HG03469 (cell line): ENCODE data around the gene ZNF311.
"Not testable (repeated sequence)": the region's sequence is repeated elsewhere in the genome, so short reads cannot be mapped to it uniquely, and the experiment has no call there.

Source experiments
- ATAC-seq: cut with Tn5 transposase; IDR thresholded peaks from one replicate; pipeline ENCODE4 v1.9.1; 2021; ENCODE audit warnings: mild to moderate bottlenecking, moderate library complexity, moderate number of reproducible peaks; ENCODE audit not compliant: unreplicated experiment

ZNF311 gene

DNA sequence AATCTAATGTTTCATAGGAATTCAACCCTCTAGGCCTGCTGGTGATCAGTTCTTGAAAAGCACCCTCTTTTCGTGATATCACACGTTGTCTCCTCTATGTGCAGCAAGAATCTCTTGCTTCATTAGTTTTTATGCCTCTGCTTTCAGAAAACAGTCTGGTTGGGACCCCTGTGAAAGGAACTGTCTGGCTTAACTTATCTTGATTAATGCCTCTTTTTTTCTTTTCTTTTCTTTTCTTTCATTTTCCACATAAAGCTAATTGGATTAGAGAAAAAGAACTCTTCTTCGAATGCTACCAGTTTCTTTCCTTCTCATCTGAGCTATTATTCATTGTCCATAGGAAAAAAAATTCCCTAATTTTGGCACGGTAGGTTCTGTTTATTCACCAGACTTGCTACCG is 21.3 kb downstream of the ZNF311 start:
- no peak for ATAC-seq

GRCh38 chr6:28982476-28983266 is 22.4 kb downstream of the ZNF311 start:
- ATAC-seq, result no peak

DNA sequence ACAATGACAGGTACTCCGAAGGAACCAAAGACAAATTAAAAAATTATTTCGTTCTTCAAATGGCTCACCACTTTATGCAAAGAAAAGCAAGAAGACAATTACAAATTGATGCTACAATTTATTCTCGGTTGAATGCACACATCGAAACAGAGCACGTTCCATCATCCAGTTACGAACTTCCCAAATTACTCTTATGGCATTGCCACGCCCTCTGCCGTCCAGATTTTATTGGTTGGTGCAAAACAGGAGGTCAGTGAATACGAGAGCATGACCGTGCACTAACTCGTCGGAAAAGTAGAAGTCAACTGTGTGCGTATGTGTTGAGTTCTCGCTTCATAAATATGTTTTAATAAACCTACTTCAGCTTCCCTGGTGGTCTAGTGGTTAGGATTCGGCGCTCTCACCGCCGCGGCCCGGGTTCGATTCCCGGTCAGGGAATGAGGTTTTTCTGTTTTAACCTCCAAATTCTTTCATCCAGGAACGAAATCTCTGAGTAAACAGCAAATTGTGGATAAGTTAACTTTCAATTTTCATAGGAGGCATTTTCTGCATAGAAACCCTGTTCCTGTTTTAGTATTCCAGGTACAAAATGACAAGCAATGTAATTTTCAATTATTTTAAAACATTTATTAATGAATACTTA is 23.2 kb downstream of the ZNF311 start:
- no peak for ATAC-seq

DNA sequence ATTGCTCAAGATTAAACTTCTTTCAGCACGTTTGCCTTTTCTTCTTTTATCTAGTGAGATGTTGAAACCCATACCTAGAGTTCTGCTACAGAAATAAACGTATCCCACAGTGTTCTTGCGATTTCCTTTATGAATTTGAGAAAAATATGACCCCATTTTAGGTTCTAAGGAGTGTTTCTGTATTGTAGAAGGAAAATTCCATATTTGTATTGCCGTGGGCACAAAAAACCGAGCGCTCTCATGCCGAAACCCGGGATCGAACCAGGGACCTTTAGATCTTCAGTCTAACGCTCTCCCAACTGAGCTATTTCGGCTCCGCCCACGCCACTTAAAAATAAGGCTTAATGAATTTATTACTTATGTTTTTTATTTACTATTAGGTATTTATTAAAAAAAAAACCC is 23.7 kb downstream of the ZNF311 start:
- no peak for ATAC-seq

DNA sequence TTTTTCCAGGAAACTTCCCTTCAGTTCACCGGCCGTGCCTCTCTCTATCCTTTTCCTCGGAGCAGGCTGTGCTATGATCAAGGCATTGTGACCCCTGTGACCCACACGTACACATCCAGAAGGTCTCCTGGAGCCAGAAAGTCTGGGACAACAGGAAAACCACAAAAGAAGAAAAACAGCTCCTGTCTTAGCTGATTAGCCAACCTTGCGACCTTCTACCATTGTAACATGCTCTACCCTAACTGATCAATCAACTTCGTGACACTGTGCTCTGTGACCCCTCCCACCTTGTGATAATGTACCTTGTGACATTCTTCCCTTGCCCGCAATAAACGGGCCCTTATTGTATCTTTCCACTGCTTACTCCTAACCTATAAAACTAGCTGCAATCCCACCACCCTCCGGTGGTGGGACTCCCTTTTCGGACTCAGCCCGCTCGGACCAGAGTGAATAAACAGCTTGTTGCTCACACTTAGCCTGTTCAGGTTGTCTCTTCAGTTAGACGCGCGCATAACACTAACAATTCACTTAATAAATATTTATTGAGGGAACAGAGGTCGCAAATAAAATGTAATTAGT is 24.2 kb downstream of the ZNF311 start:
- ATAC-seq, result no peak

DNA sequence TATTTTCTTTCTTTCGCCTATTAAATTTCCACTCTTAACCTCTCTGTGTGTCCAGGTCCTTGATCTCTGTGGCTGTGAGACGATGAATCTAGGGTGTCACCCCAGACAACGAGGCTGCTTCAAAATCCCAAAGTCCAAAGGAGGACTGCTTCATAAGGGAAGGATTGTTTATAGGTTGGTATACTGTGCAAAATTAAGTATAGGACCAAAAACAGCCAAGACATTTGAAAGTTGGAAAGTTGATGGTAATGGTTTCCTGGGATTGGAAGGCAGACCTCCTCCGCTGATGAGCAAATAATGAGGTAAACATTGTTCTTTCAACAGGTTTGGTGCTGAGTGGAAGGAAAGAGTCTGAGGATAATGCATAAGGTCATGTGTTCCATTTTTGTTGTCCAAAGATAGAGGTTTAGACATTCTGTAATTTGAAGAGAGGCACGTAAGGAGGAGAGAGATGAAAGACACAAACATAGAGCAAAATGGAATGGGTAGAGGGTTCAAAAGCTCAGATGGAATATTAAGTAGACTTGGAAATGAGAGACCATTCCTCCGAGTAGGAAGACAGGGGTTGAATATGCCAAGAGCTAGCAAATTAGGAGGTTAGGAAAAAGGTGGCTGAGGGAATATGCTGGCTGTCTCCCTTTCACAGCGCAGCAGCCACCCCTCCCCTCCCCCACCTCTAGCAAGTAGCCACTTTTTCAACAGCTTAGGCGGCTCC is 24.8 kb downstream of the ZNF311 start:
- no peak for ATAC-seq

DNA sequence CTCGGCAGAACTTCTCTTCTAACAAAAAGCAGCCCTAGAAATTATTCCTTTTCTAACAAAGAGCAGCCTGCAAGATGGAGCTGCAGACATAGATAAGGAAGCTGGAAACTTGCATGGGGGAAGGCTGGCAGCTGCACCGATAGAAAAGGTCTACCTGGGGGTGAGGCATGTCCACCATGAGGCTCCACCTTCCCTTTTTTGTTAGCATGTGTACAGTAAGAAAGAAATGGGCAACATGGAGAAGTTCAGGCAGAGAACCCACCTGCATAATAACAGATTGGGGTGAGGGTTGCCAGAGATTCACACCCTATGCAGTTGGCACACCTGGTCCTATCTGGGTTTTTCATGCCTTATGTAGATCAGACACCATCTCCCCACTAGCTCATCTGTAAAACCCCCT is 25.4 kb downstream of the ZNF311 start:
- no peak for ATAC-seq

DNA sequence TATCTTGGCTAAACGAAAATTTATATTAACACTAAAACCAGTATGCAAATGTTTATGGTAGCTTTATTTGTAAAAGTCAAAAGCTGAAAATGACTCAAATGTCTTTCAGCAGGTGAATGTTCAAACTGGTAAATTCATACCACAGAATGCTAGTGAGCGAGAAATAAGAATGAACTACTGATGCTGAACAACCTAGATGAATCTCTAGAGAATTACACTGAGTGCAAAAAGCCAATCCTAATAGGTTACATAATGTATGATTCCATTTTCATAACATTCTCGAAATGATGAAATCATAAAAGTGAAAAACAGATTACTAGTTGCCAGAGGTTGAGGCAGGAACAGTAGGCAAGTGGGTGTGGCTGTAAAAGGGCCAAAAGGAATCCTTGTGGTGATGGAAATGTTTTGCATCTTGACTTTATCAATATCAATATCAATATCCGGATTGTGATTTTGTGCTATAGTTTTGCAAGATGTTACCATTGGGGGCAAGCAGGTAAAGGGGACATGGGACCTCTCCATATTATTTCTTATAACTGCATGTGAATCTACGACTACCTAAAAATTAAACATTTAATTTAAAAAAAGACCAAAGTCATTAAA is 26.1 kb downstream of the ZNF311 start:
- ATAC-seq, result no peak

- ATAC-seq, result no peak
Observed at GRCh38 chr6:28978133-28978491, 27.0 kb downstream of the ZNF311 start.

- ATAC-seq, result no peak
Observed at GRCh38 chr6:28977341-28978132, 27.6 kb downstream of the ZNF311 start.

DNA sequence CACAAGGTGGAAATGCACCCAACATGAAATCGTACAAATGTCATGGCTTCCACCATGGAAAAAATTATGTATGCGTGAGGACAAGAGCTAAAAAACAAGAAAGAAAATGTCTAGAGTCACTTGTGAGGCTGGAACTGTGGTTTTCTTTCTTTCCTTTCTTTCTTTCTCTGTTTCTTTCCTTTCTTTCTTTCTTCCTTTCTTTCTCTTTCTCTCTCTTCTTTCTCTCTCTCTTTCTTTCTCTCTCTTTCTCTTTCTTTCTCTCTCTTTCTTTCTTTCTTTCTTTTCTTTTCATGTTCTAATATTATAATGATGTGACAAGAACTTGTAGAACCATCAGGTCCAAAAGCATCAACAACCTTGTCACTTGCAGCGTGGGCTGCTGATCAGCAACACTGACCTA is 28.4 kb downstream of the ZNF311 start:
- no peak for ATAC-seq

DNA sequence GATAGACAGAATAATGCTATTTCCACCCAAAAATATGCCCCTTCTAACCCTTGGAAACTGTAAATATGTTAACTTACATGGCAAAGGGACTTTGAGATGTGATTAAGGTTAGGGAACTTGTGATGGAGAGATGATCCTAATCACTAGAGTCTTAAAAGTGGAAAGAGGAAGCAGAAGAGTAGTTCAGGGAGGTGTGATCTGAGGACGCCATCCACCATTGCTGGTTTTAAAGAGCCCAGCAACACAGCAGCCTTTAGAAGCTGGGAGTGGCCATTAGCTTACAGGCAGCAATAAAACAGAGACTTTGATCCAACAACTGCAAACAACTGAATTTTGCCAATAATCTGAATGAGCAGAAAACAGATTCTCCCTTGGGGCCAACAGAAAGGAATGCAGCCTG is 30.6 kb downstream of the ZNF311 start:
- ATAC-seq, result no peak

- not testable (repeated sequence) for ATAC-seq
Observed at GRCh38 chr6:28970056-28970455, 35.1 kb downstream of the ZNF311 start.

- no peak for ATAC-seq
Observed at GRCh38 chr6:28969129-28969528, 36.0 kb downstream of the ZNF311 start.

DNA sequence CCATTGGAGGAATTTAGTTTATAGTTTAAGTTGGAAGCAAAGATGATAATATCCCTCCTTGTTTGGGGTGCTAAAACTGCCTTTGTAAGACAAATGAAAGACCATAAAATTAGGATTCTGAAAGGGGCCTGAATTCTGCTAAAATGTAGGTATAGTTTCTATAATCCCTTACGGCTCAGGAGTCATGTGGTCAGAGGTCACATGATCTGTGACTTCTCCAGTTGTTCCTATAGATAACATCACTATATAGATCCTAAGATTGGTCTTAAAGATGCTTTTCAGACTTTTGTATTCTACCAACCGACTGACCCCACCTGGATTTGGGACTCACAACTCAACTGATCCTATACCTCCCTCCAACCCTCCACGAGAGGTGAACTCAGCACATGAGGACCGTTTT is 36.6 kb downstream of the ZNF311 start:
- ATAC-seq, result no peak

DNA sequence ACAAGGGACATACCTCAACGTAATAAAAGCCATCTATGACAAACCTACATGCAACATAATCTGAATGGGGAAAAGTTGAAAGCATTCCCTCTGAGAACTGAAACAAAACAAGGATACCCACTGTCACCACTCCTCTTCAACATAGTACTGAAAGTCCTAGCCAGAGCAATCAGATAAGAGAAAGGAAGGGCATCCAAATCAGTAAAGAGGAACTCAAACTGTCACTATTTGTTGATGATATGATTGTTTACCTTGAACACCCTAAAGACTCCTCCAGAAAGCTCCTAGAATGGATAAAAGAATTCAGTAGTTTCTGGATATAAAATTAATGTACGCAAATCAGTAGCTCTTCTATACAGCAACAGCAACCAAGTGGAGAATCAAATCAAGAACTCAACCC is 39.4 kb downstream of the ZNF311 start:
- ATAC-seq, result no peak

DNA sequence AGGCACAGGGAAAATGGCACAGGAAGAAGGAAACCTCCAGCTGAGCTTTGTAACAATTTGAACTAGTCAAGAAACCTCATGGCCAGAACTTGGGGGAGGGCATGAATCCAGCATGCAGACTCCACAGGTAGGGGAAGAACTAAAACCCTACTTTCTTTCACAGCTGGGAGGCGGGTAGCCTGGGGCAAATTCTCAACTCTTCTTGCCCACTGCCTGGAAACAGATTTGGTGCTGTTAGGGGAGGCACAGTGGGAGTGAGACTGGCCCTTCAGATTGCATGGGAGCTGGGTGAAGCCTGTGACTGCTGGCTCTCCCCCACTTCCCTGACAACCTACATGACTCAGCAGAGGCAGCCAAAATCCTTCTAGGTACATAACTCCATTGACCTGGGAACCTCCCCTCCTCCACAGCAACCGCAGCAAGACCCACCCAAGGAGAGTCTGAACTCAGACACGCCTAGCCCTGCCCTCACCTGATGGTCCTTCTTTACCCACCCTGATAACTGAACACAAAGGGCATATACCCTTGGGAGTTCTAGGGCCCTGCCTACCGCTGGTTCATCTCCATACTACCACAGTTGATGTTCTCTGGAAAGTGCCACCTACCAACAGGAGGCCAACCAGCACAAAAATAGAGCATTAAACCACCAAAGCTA is 44.1 kb downstream of the ZNF311 start:
- no peak for ATAC-seq

- ATAC-seq, result not testable (repeated sequence)
Observed at GRCh38 chr6:28958561-28959243, 46.4 kb downstream of the ZNF311 start.

DNA sequence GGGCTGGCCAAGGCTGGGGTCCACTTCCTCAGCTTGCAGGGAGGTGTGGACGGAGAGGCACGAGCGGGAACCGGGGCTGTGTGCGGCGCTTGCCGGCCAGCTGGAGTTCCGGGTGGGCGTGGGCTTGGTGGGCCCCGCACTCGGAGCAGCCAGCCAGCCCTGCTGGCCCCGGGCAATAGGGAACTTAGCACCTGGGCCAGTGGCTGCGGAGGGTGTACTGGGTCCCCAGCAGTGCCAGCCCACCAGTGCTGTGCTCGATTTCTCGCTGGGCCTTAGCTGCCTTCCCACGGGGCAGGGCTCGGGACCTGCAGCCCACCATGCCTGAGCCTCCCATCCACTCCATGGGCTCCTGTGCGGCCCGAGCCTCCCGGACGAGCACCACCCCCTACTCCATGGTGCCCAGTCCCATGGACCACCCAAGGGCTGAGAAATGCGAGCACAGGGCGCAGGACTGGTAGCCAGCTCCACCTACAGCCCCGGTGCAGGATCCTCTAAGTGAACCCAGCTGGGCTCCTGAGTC is 47.3 kb downstream of the ZNF311 start:
- ATAC-seq, result not testable (repeated sequence)
